AG09319 (cell line): ENCODE results near the gene RACK1.
A peak's percentile ranks its signal among the peaks of the same experiment; 100 is the strongest.
"Not testable (repeated sequence)": the region's sequence is repeated elsewhere in the genome, so short reads cannot be mapped to it uniquely, and the experiment has no call there.

Experiments
- DNase-seq: peaks from one replicate; pipeline ENCODE4 v3.0.0-alpha.2; 2010; ENCODE audit warnings: low read depth; ENCODE audit errors: extremely low read depth
- CTCF ChIP-seq: IDR thresholded peaks from 2 replicates; pipeline ENCODE4 v1.5.1; 2011; ENCODE audit warnings: low read depth, mild to moderate bottlenecking, inconsistent platforms, low read length, moderate library complexity

The RACK1 gene

DNA sequence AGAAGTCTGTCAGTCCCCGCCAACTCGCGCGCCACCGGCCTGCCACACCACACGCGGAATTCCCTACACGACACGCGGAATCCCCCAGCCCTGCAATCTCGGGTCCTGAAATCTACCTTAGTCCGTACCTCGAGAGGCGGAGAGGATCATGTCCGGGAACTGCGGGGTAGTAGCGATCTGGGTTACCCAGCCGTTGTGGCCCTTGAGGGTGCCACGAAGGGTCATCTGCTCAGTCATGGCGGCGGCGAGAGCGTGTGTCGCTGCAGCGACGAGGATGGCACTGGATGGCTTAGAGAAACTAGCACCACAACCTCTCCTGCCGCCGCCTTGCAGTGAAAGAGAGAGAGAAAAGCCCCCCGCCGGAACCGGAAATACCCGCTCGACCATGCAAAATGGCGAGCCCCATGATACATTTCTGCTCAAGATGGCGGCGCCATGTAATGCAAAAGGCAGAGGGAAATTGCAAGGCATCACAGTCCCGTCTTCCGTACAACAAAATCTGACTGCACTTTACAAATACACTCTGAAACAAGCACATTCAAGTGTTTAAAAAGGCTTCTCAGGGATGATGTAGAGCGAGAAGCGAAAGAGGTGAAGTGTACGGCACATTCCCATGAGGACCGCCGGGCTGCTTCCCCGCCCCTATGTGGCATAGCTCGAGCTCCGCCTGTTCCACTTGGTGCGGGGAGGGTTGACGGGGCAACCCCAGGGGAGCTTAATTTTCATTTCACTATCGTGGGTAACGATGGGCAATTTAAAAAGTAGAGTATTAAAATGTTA lies at the start of gene RACK1:
TSS of gene RACK1 (minus strand) at position 343 of the 780 bp plus-strand sequence. CDS start at position 237, 106 bp downstream.
- no peak for TF ChIP-seq CTCF
- DNase-seq: peak; percentile 54

- DNase-seq: not testable (repeated sequence)
Observed at GRCh38 chr5:181287331-181287730, 43.6 kb upstream of the RACK1 start.

DNA sequence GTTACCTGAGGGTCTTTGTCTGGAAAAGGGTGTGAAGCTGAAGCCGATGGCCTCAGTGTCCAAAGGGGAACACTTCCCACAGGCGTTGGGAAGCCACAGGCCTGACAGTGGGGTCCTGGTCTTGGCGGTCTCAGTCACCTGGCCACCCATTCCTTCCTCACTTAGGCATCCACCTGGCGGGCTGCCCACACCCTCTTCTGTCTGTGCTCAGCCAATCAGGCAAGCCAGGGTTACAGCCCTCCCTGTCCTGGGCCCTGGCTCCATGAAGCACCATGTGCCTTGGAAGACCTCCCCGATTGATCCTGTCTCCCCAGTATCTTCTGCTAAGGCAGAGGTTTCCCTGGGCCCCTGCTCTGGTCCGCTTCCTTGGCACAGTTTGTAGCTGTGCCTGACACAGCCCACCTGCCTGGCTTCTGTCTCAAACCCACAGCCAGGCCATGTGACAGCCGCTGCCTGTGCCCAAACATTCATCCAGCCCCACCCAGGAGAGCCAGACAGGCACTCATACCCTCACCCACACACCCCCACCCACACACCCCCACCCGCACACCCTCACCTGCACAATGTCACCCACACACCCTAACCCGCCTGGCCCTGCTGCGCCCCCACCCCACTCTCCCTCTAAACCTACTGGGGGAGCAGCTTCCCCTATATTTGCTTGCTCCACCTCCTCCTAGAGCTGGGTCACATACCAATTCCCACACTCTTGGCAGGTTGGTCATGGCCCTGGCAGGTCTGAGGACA lies 42.4 kb upstream of the RACK1 start:
- not testable (repeated sequence) for DNase-seq

DNA sequence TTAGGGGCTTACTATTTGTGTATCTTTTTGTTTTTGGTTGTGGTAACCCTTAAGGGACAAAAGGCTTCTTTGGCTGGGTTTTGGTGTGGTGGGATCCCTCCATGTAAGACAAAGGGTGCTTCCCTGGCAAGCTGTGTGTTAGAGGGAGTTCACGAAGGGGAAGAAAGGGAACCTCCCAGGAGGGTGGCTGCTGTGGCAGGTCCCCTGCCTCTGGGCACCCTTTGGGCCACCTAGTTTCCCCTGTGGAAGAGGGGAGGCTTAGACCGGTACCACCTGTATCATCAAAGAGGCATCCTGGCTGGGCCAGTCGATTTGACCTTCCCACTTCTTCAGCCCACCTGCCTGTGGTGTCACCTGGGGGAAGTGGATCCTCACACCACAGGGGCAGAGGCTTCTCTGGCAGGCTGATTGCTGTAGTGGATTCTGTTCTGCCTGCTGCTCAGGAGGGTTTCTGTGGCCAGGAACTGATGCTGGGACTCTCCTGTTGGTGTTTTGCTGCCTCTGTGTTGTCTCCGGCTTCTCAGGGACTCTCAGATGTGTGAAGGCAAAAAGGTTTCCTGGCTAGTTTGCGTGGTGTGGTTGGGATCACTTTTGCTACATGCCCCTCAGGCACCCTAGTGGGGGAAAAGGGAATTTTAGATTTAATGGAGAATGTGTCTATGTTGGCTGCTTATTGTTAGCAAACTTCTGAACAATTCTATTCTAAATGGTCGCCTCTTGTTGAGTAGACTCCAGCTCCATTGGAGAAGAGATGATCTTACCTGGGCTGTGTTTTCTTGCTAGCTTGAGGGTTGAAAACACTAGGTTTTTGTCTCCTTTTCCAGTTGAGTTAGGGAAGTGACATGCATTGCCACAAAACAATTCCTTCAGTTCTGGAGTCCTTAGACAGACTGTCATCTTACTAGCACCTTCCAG lies 40.4 kb upstream of the RACK1 start:
- DNase-seq: not testable (repeated sequence)

DNA sequence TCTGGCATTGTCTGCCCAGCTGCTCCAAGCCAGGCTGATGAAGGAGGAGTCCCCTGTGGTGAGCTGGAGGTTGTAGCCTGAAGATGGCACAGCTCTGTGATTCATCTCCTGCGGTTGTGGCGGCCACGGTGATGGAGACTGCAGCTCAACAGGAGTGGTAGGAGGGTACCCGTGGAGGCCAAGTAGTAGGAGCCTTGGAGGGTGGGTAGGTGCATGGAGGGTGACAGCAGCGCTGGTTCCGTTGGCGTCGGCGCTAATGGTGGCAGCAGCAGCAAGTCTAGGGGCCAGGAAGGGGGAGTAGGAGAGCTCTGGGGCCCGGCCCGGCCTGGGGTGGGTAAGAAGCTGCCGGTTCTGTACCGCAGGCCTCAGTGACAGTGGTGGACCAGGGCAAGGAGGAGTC lies 39.6 kb upstream of the RACK1 start:
- no peak for DNase-seq
- no peak for TF ChIP-seq CTCF

DNA sequence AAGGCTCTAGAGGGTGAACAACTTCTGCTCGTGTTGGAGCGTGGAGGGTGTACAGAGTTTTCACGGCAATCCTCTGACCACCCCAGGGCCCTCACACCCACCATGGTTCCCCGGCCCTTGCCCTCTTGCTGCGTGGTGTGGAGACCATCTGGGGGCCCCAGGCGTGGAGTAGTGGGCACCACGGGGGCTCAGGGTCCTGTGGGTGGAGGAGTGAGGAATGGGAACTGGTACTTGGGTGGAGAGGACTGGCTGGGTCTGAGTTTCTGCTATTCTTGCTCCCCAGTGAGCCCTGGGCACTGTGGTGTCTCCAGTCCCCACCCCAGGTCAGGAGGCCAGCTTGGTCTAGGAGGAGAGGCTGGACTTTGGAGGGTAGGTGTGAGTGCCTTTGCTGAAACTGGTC lies 39.2 kb upstream of the RACK1 start:
- no peak for DNase-seq
- no peak for TF ChIP-seq CTCF

- not testable (repeated sequence) for DNase-seq
Observed at GRCh38 chr5:181282415-181282814, 38.7 kb upstream of the RACK1 start.

DNA sequence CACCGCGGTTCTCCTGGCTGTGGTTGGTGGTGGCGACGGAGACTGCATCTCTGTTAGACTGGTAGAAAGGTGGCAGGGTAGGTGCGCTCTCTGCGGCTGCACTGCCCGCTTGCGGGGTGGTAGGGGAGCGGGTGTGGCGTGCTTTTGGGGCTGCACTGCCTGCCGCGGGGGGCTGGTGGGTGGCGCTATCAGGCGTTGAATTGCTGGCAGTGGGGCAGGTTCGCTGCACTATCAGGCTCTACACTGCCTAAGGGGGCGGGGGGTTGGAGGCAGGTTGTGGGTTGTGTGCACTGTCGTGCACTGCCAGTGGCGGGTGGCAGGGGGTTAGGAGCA lies 38.2 kb upstream of the RACK1 start:
- TF ChIP-seq CTCF: no peak
- DNase-seq: no peak
